Stimulated activated effector memory CD8-positive, alpha-beta T cell treated with anti-CD3 and anti-CD28 coated beads, Interleukin-12 subunit alpha, Interleukin-12 subunit beta, amount 100 ng/mL, for 72 hours (primary cell): ENCODE measurements around the gene TCP11.

ENCODE experiments used
- ATAC-seq: fragments of 150-1000 bp; cut with Tn5 transposase; 2 replicates; pipeline ENCODE4 v1.10.0; 2021
- DNase-seq, 2 donors: peaks; one replicate each; pipeline ENCODE4 v3.0.0; 2021 to 2022; ENCODE audit warnings: low spot score in 2 of 2
- H3K27ac Mint-ChIP-seq: one replicate; pipeline ENCODE4 v1.8.0; 2022; ENCODE audit warnings: mild to moderate bottlenecking, mixed read lengths
- H3K36me3 Mint-ChIP-seq: one replicate; pipeline ENCODE4 v1.8.0; 2022; ENCODE audit warnings: mild to moderate bottlenecking, mixed read lengths
- H3K4me1 Mint-ChIP-seq: one replicate; pipeline ENCODE4 v1.8.0; 2022; ENCODE audit warnings: mixed read lengths
- H3K4me3 Mint-ChIP-seq: one replicate; pipeline ENCODE4 v1.8.0; 2022; ENCODE audit warnings: mild to moderate bottlenecking, mixed read lengths
- H3K9me3 Mint-ChIP-seq: one replicate; pipeline ENCODE4 v1.8.0; 2022; ENCODE audit warnings: mixed read lengths

The TCP11 gene

GRCh38 chr6:35076997-35077712 is 64.0 kb downstream of the TCP11 start:
- Mint-ChIP-seq H3K9me3 (no peaks in the 10 kb centered on the region), H3K4me3 (no peak overlapping the region), H3K27ac (no peak overlapping the region), H3K4me1 (no peaks in the 10 kb centered on the region), H3K36me3 (no peaks in the 10 kb centered on the region)
- ATAC-seq (no peak), DNase-seq (no peak)

GRCh38 chr6:35073766-35074471 is 67.2 kb downstream of the TCP11 start:
- no peaks in the 10 kb centered on the region for H3K4me1 Mint-ChIP-seq
- DNase-seq (no peak), ATAC-seq (no peak)
- H3K9me3 Mint-ChIP-seq, result no peaks in the 10 kb centered on the region
- no peaks in the 10 kb centered on the region for H3K36me3 Mint-ChIP-seq
- H3K27ac Mint-ChIP-seq, result no peak overlapping the region
- H3K4me3 Mint-ChIP-seq, result no peak overlapping the region

- Mint-ChIP-seq H3K27ac (peak overlapping the region; percentile 48), H3K9me3 (no peaks in the 10 kb centered on the region), H3K4me3 (no peak overlapping the region), H3K4me1 (no peaks in the 10 kb centered on the region), H3K36me3 (no peaks in the 10 kb centered on the region)
- ATAC-seq (no peak), DNase-seq (no peak)
Observed at GRCh38 chr6:35073211-35073610, 67.9 kb downstream of the TCP11 start.

DNA sequence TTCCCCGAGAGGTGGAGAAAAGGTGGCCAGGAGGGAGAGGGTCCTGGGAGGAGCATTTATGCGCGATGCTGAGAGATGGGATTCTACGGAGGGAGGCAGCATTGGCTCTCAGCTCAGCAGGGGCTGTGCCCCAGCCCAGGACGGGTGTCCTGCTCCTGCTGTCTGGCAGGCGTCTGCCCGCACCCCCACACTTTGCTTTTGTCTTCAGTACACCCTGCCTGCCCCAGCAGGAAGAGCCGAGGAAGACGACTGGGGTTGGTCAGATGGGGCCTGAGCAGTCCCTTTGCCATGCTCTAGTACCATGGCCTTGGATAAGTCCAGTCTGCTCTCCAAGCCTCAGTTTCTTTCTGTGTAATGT is 68.5 kb downstream of the TCP11 start:
- Mint-ChIP-seq H3K4me1 (no peaks in the 10 kb centered on the region), H3K9me3 (no peaks in the 10 kb centered on the region), H3K36me3 (no peaks in the 10 kb centered on the region), H3K4me3 (no peak overlapping the region), H3K27ac (peak overlapping the region; percentile 48)
- ATAC-seq (no peak), DNase-seq (no peak)

DNA sequence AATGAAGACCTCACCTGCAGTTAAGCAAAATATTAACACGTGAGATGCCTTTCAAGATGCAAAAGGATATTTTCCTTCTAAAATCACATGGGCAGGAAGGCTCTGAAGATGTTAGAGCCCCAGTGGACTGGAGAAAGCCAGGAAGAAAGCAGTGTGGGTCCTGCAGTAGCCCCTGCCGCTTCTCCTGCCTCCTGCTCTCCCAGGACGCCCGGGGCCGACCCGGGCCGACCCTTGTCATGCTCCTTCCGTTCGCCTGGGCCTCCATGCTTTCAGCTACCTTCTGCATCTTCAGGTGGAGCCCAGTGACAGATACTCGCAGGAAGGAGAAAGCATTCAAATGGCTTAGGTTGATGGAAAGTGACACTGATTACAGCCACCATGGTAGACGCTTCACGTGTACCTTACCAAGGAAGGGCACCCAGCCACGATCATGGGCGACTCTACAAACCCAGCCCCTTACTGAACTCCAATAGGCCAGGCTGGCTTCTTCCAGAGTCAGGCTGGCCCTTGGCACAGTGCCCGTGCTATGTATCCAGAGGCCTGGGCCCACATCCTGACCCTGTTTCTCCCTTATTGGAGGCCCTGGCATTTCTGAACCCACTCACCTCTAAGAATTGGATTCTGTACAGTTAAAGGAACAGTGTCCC is 69.0 kb downstream of the TCP11 start:
- no peaks in the 10 kb centered on the region for H3K9me3 Mint-ChIP-seq
- H3K4me3 Mint-ChIP-seq, result no peak overlapping the region
- H3K36me3 Mint-ChIP-seq, result no peaks in the 10 kb centered on the region
- DNase-seq (no peak), ATAC-seq (no peak)
- peak overlapping the region; percentile 48 for H3K27ac Mint-ChIP-seq
- no peaks in the 10 kb centered on the region for H3K4me1 Mint-ChIP-seq

- H3K27ac Mint-ChIP-seq, result peak overlapping the region; percentile 48
- H3K9me3 Mint-ChIP-seq, result no peaks in the 10 kb centered on the region
- no peaks in the 10 kb centered on the region for H3K4me1 Mint-ChIP-seq
- H3K36me3 Mint-ChIP-seq, result no peaks in the 10 kb centered on the region
- H3K4me3 Mint-ChIP-seq, result no peak overlapping the region
- no peak for ATAC-seq
- no peak for DNase-seq
Observed at GRCh38 chr6:35071347-35071994, 69.7 kb downstream of the TCP11 start.

- no peak for ATAC-seq
- H3K27ac Mint-ChIP-seq, result no peak overlapping the region
- H3K9me3 Mint-ChIP-seq, result no peaks in the 10 kb centered on the region
- no peak overlapping the region for H3K4me3 Mint-ChIP-seq
- no peak for DNase-seq
- H3K4me1 Mint-ChIP-seq, result no peaks in the 10 kb centered on the region
- H3K36me3 Mint-ChIP-seq, result no peaks in the 10 kb centered on the region
Observed at GRCh38 chr6:35070111-35070510, 71.0 kb downstream of the TCP11 start.

- DNase-seq, result no peak
- Mint-ChIP-seq H3K4me1 (no peaks in the 10 kb centered on the region), H3K36me3 (no peaks in the 10 kb centered on the region), H3K9me3 (no peaks in the 10 kb centered on the region), H3K4me3 (no peak overlapping the region), H3K27ac (no peak overlapping the region)
- no peak for ATAC-seq
Observed at GRCh38 chr6:35069262-35069661, 71.9 kb downstream of the TCP11 start.

- Mint-ChIP-seq H3K9me3 (no peaks in the 10 kb centered on the region), H3K36me3 (no peaks in the 10 kb centered on the region), H3K4me3 (no peak overlapping the region), H3K27ac (peak overlapping the region; percentile 45), H3K4me1 (peaks cover 2% of the 10 kb centered on the region)
- DNase-seq, result no peak
- ATAC-seq, result no peak
Observed at GRCh38 chr6:35068644-35069043, 72.5 kb downstream of the TCP11 start.

GRCh38 chr6:35068206-35068605 is 72.9 kb downstream of the TCP11 start:
- H3K36me3 Mint-ChIP-seq, result no peaks in the 10 kb centered on the region
- peak overlapping the region; percentile 45 for H3K27ac Mint-ChIP-seq
- H3K4me1 Mint-ChIP-seq, result peaks cover 7% of the 10 kb centered on the region
- no peak overlapping the region for H3K4me3 Mint-ChIP-seq
- ATAC-seq (no peak), DNase-seq (no peak)
- H3K9me3 Mint-ChIP-seq, result no peaks in the 10 kb centered on the region
